Subcutaneous abdominal adipose tissue (tissue), 5 donors: ENCODE results near the gene ELOVL1.

Experiments
- H3K27ac ChIP-seq: one replicate; pipeline ENCODE4 v1.7.0; 2013; ENCODE audit warnings: low read depth, mild to moderate bottlenecking, inconsistent platforms, low read length, moderate library complexity
- H3K27me3 ChIP-seq, 5 donors: one replicate each; pipeline ENCODE4 v1.7.0; 2013; ENCODE audit warnings: low read length in 5 of 5, inconsistent platforms in 1 of 5; ENCODE audit not compliant: control insufficient read depth in 5 of 5, insufficient read depth in 4 of 5
- H3K36me3 ChIP-seq, 5 donors: one replicate each; pipeline ENCODE4 v1.7.0; 2013; ENCODE audit warnings: low read length in 5 of 5; ENCODE audit not compliant: control insufficient read depth in 5 of 5, insufficient read depth in 5 of 5
- H3K4me1 ChIP-seq, 5 donors: one replicate each; pipeline ENCODE4 v1.7.0; 2013; ENCODE audit warnings: low read length in 5 of 5, mild to moderate bottlenecking in 3 of 5, moderate library complexity in 1 of 5; ENCODE audit not compliant: control insufficient read depth in 5 of 5, insufficient read depth in 5 of 5
- H3K4me3 ChIP-seq, 5 donors: one replicate each; pipeline ENCODE4 v1.7.0; 2013; ENCODE audit warnings: low read length in 5 of 5, low read depth in 1 of 5
- H3K9ac ChIP-seq, 5 donors: one replicate each; pipeline ENCODE4 v1.7.0; 2013; ENCODE audit warnings: low read length in 5 of 5, mild to moderate bottlenecking in 4 of 5, moderate library complexity in 3 of 5
- H3K9me3 ChIP-seq, 5 donors: one replicate each; pipeline ENCODE4 v1.7.0; 2013; ENCODE audit warnings: low read length in 5 of 5; ENCODE audit not compliant: control insufficient read depth in 5 of 5
- donor health status: healthy.
- donor health status: healthy.
- donor health status: healthy.
- donor health status: healthy.
- donor health status: healthy.

Gene ELOVL1

DNA sequence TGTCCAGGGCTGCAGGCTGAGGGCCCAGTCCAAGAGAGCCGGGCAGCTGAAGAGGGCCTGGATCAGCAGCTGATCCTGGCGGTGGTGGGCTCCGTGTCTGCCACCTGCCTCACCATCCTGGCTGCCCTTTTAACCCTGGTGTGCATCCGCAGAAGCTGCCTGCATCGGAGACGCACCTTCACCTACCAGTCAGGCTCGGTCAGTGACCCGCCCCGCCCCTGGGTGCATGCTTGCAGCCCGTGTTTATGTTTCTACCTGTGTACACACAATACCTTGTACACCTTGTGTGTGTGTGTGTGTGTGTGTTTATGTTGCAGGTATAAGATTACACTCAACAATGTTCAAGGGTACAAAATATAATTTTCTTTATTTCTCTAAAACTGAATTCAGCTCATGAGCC lies 54.0 kb downstream of the ELOVL1 start:
- H3K36me3 ChIP-seq, result peaks cover 0 to 72% (median 55%) of the 10 kb centered on the region in 5 donors
- no peaks in the 10 kb centered on the region for H3K9me3 ChIP-seq
- H3K9ac ChIP-seq, result no peak overlapping the region
- H3K4me1 ChIP-seq, result peaks cover 9 to 71% (median 46%) of the 10 kb centered on the region in 5 donors
- no peaks in the 10 kb centered on the region for H3K27me3 ChIP-seq
- no peak overlapping the region for H3K27ac ChIP-seq
- H3K4me3 ChIP-seq, result no peak overlapping the region
